ENCODE measurements around the gene CYP11A1.

Gene CYP11A1

DNA sequence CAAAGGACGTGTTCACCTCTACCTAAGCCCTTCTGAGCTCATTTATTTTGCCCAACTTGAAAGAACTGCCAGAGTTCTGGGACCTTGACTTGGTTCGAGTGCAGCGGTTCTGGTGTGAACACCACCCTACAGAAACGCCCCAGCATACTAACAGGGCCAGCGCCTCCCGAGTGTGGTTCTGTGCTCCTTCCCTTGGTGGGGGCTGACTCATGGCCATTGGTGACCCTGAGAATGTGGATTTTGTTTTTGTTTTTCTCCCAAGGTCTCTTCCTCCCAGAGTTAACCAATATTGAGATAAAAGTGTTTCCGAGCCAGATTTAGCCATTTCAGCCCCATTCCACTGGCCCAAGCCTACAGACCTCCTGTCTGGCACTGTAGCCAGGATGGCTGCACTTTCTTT, 38.4 kb upstream of the CYP11A1 start:
- TF ChIP-seq, protein P1, sequence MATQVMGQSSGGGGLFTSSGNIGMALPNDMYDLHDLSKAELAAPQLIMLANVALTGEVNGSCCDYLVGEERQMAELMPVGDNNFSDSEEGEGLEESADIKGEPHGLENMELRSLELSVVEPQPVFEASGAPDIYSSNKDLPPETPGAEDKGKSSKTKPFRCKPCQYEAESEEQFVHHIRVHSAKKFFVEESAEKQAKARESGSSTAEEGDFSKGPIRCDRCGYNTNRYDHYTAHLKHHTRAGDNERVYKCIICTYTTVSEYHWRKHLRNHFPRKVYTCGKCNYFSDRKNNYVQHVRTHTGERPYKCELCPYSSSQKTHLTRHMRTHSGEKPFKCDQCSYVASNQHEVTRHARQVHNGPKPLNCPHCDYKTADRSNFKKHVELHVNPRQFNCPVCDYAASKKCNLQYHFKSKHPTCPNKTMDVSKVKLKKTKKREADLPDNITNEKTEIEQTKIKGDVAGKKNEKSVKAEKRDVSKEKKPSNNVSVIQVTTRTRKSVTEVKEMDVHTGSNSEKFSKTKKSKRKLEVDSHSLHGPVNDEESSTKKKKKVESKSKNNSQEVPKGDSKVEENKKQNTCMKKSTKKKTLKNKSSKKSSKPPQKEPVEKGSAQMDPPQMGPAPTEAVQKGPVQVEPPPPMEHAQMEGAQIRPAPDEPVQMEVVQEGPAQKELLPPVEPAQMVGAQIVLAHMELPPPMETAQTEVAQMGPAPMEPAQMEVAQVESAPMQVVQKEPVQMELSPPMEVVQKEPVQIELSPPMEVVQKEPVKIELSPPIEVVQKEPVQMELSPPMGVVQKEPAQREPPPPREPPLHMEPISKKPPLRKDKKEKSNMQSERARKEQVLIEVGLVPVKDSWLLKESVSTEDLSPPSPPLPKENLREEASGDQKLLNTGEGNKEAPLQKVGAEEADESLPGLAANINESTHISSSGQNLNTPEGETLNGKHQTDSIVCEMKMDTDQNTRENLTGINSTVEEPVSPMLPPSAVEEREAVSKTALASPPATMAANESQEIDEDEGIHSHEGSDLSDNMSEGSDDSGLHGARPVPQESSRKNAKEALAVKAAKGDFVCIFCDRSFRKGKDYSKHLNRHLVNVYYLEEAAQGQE (IDR thresholded peaks at IDR 0.05; ENCODE audit: insufficient read depth in 1 of 2, low read depth in 2 of 2, low read length in 2 of 2) = no peak
- TF ChIP-seq SIN3A (IDR thresholded peaks at IDR 0.05; ENCODE audit: borderline replicate concordance, insufficient read depth, low read length) = no peak
- TF ChIP-seq FOXP2 (optimal IDR thresholded peaks at IDR 0.05; ENCODE audit: borderline replicate concordance, extremely low read depth, extremely low read length, insufficient read depth) = no peak
- TF ChIP-seq TAF1 (IDR thresholded peaks at IDR 0.05; ENCODE audit: borderline replicate concordance, insufficient read depth, low read length) = no peak
- no peak for TF ChIP-seq POLR2AphosphoS5 (IDR thresholded peaks at IDR 0.05; ENCODE audit: low read depth, low read length)

DNA sequence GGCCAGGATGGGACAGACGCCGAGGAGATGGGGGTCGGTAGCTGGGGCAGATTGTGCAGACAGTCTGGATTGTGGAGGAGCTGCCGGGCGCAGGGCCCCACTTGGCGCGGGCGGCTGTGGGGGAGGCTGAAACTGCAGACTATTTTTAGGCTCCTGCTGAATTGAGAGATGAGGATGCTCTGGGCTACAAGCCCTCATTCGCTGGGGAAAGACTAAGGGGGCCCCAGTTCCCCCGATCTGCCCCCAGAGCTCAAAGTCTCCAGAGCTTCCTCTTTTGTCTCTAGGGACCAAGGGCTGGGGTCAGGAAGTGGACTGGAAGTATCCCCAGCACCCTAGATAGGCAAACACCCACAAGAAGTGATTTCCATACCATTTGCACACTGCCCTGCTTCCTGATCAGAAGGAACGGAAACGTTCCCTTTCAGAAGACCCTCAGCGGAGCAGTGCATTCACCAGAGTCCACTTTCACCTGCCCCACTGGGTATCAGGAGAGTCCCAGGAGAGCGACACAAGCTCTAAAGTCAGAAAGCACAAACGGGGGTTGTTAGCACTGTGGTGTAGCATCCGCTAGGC, 36.6 kb upstream of the CYP11A1 start:
- TF ChIP-seq FOXP2 (optimal IDR thresholded peaks at IDR 0.05; ENCODE audit: borderline replicate concordance, extremely low read depth, extremely low read length, insufficient read depth) = no peak
- no peak for TF ChIP-seq POLR2AphosphoS5 (IDR thresholded peaks at IDR 0.05; ENCODE audit: low read depth, low read length)

DNA sequence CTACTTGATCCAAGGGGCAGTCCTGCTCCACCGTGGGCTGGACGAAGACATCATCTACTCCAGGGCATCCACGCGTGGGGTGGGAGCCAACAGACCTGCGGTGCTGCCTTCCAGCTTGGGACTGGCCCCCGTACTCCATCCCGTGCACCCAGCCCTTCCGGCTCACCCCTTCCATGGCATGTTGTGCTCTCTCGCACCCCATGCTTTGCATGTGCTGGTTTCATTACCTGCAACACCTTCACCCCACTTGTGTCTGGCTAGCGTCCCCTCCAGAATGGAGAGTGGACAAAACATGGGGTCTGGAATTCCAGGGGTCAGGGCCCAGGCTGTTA, 36.1 kb upstream of the CYP11A1 start:
- TF ChIP-seq TAF1 (IDR thresholded peaks at IDR 0.05; ENCODE audit: borderline replicate concordance, insufficient read depth, low read length) = no peak
- TF ChIP-seq, protein P1 (IDR thresholded peaks at IDR 0.05; ENCODE audit: insufficient read depth in 1 of 2, low read depth in 2 of 2, low read length in 2 of 2) = no peak
- TF ChIP-seq FOXP2 (optimal IDR thresholded peaks at IDR 0.05; ENCODE audit: borderline replicate concordance, extremely low read depth, extremely low read length, insufficient read depth) = no peak
- TF ChIP-seq SIN3A (IDR thresholded peaks at IDR 0.05; ENCODE audit: borderline replicate concordance, insufficient read depth, low read length) = no peak
- TF ChIP-seq POLR2AphosphoS5 (IDR thresholded peaks at IDR 0.05; ENCODE audit: low read depth, low read length) = no peak

DNA sequence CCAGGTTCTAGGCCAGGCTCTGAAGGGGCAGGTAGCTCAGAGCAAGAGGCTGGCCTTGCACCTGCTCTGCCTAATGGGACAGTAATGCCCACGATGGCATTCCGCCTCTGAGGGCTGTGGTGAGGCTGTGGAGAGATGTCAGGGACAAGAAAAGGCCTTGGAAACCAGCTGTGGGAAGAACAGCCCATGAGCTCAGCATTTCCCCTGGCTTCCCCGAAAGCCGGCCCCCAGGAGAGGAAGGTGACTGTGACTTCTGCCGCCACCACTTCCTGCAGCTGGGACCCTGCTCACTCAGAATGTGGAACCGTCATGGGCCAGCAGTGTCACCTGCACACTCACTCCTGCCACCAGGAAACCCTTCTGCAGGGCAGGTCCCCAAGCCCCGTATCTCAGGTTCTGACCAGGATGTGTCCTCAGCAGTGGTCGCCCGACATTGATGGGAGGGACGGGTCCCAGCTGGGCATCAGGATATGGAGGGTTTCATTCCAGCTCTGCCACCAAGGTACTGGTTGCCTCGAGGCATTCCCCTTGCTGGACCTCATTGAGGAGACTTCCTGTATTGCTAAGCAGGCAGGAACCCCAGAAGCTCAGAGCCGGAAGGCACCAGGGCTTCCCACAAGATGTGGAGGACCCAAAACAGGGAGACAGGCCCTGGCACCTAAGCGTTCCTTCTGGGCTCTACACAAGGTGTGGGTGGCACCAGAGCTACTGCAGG, 35.6 kb upstream of the CYP11A1 start:
- TF ChIP-seq, protein P1 (IDR thresholded peaks at IDR 0.05; ENCODE audit: insufficient read depth in 1 of 2, low read depth in 2 of 2, low read length in 2 of 2) = no peak
- no peak for TF ChIP-seq SIN3A (IDR thresholded peaks at IDR 0.05; ENCODE audit: borderline replicate concordance, insufficient read depth, low read length)
- TF ChIP-seq POLR2AphosphoS5 (IDR thresholded peaks at IDR 0.05; ENCODE audit: low read depth, low read length) = no peak
- no peak for TF ChIP-seq TAF1 (IDR thresholded peaks at IDR 0.05; ENCODE audit: borderline replicate concordance, insufficient read depth, low read length)
- TF ChIP-seq FOXP2 (optimal IDR thresholded peaks at IDR 0.05; ENCODE audit: borderline replicate concordance, extremely low read depth, extremely low read length, insufficient read depth) = no peak

DNA sequence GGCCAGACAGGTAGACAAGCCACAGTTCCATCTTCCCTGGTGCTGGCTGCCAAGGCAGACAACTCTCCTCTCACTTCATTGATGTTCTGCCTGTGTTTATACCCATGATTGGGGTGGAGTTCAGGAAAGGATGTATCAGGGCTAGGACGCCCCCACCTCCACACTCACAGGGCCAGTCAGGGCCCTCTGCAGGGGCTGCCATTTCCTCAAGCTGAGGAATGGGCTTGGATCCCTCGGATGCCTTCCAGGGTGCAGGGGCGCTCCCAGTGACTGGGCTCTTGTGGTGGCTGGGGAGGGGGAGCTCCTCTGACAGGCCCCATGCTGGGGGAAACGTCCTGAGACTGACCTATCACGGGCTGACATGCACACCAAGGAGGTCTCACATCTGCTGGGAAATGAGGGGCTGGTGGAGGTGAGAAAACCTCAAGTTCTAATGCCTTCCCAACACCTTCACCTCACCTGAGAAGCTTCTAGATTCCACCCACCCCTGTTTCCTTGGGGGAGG, 34.9 kb upstream of the CYP11A1 start:
- TF ChIP-seq SIN3A (IDR thresholded peaks at IDR 0.05; ENCODE audit: borderline replicate concordance, insufficient read depth, low read length) = no peak
- TF ChIP-seq FOXP2 (optimal IDR thresholded peaks at IDR 0.05; ENCODE audit: borderline replicate concordance, extremely low read depth, extremely low read length, insufficient read depth) = no peak
- TF ChIP-seq TAF1 (IDR thresholded peaks at IDR 0.05; ENCODE audit: borderline replicate concordance, insufficient read depth, low read length) = no peak
- no peak for TF ChIP-seq POLR2AphosphoS5 (IDR thresholded peaks at IDR 0.05; ENCODE audit: low read depth, low read length)
- TF ChIP-seq, protein P1 (IDR thresholded peaks at IDR 0.05; ENCODE audit: insufficient read depth in 1 of 2, low read depth in 2 of 2, low read length in 2 of 2) = no peak
